IPS-18c (cell line): ENCODE results near the gene DCUN1D3.
"Not testable (repeated sequence)": the region's sequence is repeated elsewhere in the genome, so short reads cannot be mapped to it uniquely, and the experiment has no call there.

ENCODE experiments used
- H3K4me3 ChIP-seq: 2 replicates; pipeline ENCODE4 v1.7.0; 2013; ENCODE audit warnings: low read depth, mild to moderate bottlenecking, low read length, moderate library complexity; ENCODE audit not compliant: insufficient read depth
- H3K9me3 ChIP-seq: one replicate; pipeline ENCODE4 v1.6.1; 2013; ENCODE audit warnings: mild to moderate bottlenecking, low read length, moderate library complexity; ENCODE audit not compliant: control insufficient read depth, insufficient read depth

DCUN1D3 gene

DNA sequence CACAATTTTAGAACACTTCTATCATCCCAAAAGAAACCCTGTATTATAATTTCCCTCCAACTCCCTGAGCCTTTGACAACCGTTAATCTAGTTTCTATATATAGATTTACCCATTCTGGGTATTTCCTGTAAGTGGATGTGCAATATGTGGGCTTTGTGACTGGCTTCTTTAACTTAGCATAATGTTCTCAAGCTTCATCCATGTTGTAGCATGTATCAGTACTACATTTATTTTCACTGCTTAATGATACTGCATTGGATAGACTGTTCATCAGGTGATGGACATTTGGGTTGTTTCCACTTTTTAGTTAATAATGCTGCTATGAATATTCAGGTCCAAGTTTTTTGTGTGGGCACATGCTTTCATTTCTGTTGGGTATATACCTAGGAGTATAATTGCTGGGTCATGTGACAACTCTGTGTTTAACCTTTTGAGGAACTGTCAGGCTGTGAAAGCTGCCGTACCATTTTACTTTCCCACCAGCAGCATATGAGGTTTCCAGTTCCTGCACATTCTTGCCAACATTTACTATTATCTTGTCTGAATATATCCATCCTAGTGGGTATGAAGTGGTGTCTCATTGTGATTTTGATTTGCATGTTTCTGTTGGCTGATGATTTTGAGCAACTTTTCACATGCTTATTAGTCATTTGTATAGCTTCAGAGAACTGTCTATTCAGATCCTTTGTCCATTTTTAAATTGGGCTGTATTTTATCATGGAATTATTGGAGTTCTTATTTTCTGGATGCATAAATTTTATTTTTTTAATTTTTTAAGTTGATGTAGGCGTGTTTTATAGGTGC, 77.4 kb downstream of the DCUN1D3 start:
- no peak overlapping the region for H3K4me3 ChIP-seq
- H3K9me3 ChIP-seq: no peaks in the 10 kb centered on the region

DNA sequence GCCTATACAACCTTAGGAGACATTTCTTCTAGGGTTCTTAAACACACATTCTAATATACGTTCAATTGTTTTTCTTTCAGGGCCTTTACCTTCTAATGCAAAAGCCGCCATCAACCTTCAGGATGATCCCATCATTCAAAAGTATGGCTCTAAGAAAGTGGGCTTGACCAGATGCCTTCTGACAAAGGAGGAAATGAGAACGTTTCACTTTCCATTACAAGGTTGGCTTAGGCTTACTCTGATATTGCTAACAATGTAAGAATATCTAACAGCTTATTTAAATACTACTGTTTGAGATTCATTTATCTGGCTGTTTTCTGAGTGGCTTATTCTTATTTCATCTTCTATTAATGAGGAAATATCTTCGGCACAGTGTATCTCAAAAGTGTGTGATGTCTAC, 78.5 kb downstream of the DCUN1D3 start:
- Histone ChIP-seq H3K4me3 (no peak overlapping the region), H3K9me3 (no peaks in the 10 kb centered on the region)

DNA sequence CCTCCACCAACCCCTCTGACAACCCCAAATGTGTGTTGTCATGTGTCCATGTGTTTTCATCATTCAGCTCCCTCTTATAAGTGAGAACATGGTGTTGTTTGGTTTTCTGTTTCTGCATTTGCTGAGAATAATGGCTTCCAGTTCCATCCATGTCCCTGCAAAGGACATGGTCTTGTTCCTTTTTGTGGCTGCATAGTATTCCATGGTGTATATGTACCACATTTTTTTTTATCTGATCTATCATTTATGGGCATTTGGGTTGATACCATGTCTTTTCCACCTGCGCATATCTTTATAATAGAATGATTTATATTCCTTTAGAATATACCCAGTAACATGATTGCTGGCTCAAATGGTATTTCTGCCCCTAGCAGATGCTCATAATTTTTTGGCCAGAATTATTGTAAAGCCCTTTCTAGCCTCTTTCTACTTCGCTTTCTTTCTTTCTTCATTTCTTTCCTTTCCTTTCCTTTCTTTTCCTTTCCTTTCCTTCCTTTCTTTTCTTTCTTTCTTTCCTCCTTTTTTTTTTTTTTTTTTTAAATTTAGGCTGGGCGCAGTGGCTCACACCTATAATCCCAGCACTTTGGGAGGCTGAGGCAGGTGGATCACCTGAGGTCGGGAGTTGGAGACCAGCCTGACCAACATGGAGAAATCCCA, 81.1 kb downstream of the DCUN1D3 start:
- H3K4me3 ChIP-seq: no peak overlapping the region

DNA sequence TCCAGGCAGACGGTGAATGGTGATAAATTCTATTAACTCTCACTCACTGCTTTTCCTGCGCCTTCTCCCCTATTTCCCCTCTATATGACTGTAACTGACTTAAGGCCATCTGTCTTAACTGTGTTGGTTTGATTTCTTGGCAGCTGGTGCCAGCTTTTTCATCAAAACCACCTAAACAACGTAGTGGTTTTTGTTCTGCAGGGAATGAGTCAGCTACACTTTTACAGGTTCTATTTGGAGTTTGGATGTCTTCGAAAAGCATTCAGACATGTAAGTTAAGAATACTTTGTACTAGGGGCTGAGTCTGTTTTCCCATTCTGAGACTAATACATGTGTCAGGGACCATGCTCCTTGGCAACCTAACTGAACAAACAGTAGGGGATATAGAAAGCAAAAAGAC, 85.4 kb downstream of the DCUN1D3 start:
- no peak overlapping the region for H3K4me3 ChIP-seq
- no peaks in the 10 kb centered on the region for H3K9me3 ChIP-seq

More for the DNA sequence above, 81.1 kb downstream of the DCUN1D3 start:
- H3K9me3 ChIP-seq: no peaks in the 10 kb centered on the region

DNA sequence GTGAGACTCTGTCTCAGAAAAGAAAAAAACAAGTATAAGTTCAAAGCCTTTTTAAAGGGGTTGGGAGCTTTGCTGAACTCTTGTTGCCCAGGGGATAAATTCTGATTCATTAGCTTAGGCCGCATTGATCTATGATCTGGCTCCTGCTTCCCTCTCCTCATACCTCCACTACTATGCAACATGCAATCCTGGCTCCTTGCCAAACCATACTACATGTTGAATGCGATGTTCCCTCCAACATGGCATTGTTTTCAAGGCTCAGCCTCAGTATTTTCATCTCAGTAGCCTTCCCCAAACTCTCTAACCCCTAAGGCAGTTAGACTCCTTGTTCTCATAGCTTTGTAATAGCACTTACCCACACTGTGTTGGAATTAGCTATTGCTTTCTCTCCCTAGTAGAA, 87.6 kb downstream of the DCUN1D3 start:
- no peaks in the 10 kb centered on the region for H3K9me3 ChIP-seq
- H3K4me3 ChIP-seq: no peak overlapping the region

DNA sequence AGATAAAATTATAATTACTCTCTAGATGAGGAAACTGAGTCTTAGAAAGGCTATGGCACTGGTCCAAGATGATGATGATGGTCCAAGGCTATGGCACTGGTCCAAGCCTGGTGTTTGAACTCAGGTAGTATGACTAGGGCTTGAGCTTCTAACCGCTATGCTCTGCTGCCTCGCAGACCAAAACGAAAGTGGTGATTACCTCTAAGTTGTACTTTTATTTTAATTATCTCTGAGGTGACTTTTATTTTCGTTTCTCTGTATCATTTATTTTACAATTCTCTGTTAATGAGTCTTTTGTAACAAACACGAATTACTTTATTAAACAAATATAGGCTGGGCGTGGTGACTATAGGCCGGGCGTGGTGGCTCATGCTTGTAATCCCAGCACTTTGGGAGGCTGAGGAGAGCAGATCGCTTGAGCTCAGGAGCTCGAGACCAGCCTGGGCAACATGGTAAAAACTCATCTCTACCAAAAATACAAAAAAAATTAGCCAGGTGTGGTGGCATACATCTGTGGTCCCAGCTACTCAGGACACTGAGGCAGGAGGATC, 88.2 kb downstream of the DCUN1D3 start:
- H3K4me3 ChIP-seq: no peak overlapping the region
- no peaks in the 10 kb centered on the region for H3K9me3 ChIP-seq

DNA sequence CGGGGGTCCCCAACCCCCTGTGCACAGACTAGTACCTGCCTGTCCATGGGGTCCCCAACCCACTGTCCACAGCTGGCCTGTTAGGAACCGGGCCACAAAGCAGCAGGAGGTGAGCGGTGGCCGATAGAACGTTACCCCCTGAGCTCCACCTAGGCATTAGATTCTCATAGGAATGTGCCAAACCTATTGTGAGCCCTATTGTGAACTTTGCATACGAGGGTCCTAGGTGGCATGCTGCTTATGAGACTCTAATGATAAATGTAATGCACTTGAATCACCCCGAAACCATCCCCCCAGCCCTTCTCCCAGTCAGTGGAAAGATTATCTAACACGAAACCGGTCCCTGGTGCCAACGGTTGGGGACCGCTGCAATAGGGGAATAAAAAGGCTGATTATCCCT, 92.3 kb downstream of the DCUN1D3 start:
- Histone ChIP-seq H3K4me3 (no peak overlapping the region), H3K9me3 (no peaks in the 10 kb centered on the region)

DNA sequence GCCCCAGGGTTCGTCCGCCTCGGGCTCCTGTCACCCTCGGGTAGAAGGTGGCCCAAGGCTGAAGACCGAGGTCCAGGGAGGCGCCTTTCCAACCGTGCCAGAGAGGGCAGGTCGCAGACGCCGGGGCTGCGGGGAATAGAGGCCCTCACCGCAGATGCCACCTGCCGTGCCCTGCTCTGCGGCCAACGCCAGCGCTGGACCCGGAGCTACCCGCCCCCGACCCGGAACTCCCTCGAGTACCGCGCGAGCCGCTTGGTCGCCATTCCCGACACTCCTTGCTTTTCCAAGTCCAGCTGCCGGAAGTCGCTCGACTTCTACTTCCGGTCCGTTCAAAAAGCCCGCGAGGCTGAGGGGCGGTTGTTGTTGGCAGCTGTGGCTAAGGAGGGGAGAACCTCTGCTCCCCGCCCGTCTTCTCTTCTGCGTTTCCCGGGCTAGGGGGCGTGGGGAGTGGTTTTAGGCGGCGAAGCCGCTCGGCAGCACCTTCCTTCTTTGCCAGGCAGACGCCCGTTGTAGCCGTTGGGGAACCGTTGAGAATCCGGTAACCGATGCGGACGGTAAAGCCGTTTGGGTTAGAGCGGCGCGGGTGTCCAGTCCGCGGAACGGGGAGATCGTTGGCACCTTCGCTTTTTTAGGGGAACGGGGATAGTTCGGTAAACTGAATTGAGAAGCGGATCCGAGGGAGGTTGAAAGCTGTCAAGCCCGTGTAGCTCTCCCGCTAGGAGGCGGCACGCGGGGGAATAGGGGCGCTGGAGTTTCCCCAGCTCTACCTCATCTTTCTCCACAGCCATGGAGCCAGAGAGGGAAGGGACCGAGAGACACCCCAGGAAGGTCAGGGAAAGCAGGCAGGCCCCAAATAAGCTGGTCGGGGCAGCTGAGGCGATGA, 93.7 kb downstream of the DCUN1D3 start, which contains the start of the genes ERI2 and REXO5:
TSS of gene ERI2 (minus strand) at position 305 of the 883 bp plus-strand sequence. CDS start at position 263, 42 bp downstream.
TSS of gene REXO5 (plus strand) at position 360 of the 883 bp plus-strand sequence. CDS start at position 787, 427 bp downstream.
- peak within 1 kb of the TSS; percentile 95 for H3K4me3 ChIP-seq
- H3K9me3 ChIP-seq: no peaks in the 10 kb centered on the region

DNA sequence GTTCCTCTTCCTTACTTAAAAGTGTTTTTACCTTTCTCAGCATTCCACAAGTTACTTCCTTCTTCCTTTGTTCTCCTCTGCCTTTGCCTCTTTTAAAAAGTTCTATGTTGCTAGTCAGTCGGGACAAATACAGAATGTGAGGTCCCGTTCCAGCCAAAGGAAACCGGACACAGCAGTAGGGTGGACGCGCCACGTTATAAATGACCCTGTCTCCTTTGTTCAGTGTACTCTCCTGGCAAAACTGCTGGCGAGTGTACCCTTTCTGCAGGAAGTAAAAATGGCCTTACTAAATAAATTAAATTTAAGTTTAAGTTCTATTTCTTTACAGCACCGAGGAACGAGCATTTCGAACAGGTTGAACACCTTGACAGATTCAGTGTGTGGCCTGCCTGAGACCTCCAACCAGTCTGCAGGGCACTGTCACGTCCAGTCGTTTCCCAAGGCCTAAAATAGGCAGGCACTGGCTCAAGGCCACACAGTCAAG, 94.4 kb downstream of the DCUN1D3 start:
- peak overlapping the region; percentile 95 for H3K4me3 ChIP-seq
- H3K9me3 ChIP-seq: not testable (repeated sequence)
